ENCODE results near the gene ZNF335.

Gene ZNF335

DNA sequence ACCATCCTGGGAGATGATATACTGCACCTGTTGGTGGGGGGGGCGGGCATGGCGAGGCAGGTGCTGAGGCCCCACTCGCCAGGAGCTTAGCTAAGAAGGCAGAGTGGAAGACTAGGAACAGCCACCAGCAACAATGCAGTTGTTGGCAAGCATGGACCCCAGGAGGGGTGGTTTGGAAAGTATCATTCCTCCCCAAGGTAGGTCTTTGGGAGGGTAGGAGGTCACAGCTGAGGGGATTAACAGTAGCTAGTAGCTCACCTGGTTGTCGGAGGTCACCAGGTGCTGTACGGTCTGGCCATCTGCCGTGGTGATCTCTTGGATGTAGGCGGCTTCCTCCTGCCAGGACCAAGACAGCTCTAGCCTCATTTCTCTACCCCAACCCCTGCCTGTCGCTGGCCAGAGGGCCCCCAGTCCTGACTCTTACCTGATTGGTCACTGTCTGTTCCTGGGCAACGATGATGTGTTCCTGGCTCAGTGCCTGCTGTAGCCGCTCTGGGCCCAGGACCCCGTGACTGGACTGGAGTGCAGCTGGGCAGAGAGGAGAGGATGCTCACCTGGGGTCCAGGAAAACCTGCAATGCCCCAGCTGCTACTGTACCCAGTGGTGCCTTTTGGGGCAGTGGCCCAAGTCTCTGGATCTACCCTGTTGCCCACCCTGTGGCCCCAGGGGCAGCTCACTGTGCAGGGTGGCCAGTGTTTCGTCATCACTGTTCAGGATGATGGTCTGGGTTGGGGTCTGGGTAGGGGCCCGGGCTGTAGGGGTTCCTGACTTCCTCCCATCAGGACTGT, 22.3 kb downstream of the ZNF335 start:
- no peak for DNase-seq

DNA sequence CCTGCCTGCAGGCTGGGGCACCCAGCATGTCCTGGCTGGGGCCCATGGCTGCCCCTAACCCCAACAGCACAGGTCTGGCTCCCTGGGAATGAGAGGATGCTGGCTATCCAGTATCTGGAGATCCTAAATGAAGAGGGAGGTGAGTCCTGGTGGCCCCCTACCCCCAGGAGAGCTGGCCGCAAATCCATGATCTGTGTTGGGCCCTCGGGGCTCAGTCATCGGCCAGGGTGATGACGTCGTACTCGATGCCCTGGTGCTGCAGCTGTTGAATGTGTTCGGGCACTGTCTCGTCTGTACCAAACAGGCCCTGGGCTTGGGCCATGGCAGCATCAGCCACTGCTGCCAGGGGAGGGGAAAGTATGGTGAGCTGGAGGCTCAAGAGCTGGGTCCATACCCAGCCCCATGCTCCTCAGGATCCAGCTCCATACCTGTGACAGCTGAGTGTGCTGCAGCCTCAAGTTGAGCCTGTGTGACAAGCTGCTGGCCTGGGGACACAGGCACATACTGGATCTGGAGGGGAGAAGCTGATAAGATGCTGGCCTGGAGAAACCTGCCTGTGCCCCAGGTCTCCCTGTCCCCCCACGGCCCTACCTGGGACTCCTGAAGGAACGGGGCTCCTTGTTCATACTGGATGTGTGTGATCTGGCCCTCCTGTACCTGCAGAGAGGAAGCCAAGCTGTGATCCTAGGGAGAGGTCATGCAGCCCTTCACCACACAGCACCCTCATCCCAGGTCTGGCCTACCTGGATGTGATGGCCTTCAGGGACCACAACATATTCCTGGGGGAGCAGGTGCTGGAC, 23.1 kb downstream of the ZNF335 start:
- no peak for DNase-seq

DNA sequence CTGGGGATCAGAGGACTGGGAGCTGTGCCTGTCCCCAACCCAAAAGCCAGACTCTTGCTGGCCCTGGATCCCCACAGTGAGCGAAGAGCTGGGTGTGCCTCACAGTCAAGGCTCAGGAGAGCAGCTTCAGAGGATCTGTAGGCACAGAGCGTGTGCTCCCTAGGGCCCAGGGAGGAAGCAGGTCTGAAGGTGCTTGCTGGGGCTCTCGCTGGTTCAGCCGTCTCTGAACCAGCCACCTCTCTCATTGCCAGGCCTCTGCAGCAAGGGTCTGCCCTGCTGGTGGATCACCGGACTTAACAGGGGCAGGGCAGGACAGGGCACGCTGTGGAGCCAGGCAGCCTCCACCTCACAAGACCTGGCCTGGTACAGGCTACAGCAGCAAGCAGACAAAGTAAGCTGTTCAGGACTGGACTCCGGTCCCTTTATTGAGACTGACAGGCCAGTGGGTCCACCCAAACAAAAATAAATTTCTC, 23.7 kb downstream of the ZNF335 start:
- DNase-seq, result no peak

DNA sequence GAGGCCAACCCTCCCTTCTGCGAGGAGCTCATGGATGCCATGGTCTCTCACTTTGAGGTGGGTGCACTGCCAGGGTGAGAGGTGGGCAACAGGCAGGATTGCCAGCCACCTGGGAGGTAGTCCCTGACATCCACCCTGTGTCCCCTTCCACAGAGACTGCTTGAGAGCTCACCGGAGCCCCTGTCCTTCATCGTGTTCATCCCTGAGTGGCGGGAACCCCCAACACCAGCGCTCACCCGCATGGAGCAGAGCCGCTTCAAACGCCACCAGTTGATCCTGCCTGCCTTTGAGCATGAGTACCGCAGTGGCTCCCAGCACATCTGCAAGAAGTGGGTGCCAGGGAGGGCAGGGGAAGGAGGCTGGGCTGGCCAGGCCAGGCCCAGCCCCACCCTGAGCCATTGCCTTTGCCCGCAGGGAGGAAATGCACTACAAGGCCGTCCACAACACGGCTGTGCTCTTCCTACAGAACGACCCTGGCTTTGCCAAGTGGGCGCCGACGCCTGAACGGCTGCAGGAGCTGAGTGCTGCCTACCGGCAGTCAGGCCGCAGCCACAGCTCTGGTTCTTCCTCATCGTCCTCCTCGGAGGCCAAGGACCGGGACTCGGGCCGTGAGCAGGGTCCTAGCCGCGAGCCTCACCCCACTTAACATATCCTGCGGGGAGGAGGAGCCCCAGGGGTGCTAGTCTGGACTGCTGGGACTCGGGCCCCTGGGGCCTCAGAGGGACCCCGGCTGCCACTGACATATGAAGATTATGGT, 24.7 kb downstream of the ZNF335 start:
- DNase-seq, result no peak

DNA sequence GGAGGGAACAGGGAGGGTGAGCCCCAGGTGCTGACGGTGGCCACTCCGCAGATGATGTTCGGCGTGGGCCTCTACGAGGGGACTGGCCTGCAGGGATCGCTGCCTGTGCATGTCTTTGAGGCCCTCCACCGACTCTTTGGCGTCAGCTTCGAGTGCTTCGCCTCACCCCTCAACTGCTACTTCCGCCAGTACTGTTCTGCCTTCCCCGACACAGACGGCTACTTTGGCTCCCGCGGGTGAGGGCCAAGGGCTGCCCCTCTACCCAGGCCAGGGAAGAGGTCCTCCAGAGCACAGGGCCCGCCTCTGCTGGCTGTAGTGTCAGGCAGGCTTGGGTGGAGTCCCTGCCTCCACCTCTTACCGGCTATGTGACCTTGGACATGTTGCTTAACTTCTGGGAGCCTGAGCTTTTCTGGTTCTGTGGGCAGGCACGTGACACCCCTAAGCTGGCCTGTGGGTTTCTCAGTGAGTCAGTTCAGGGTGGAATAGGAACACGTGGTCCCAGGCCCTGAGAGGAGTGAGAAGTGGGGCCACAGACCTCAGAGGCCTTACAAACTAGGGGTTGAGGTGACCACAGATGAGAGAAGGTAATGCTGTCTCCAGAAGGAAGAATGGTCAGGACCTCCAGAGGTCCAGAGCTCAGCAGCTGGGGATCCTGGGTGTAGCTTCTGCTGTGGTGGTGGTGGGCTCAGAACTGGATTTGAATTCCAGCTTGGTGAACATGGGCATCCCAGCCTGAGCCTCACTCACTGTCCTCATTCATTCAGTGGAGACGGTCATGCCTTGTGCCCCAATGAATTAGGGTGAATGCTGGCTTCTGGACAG, 25.6 kb downstream of the ZNF335 start:
- DNase-seq, result no peak

DNA sequence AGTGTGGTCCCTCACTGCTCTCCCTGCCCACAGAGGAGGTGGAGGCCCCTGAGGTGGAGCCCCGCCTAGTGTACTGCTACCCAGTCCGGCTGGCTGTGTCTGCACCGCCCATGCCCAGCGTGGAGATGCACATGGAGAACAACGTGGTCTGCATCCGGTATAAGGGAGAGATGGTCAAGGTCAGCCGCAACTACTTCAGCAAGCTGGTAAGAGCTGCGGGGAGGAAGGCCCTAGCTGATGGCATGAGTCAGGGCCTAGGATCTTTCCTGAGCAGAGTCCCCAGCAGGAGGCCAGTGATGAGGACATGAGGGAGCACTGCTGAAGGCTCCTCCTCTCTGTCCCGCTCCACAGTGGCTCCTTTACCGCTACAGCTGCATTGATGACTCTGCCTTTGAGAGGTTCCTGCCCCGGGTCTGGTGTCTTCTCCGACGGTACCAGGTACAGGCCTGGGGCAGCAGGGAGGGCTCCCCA, 26.3 kb downstream of the ZNF335 start:
- DNase-seq, result no peak

DNA sequence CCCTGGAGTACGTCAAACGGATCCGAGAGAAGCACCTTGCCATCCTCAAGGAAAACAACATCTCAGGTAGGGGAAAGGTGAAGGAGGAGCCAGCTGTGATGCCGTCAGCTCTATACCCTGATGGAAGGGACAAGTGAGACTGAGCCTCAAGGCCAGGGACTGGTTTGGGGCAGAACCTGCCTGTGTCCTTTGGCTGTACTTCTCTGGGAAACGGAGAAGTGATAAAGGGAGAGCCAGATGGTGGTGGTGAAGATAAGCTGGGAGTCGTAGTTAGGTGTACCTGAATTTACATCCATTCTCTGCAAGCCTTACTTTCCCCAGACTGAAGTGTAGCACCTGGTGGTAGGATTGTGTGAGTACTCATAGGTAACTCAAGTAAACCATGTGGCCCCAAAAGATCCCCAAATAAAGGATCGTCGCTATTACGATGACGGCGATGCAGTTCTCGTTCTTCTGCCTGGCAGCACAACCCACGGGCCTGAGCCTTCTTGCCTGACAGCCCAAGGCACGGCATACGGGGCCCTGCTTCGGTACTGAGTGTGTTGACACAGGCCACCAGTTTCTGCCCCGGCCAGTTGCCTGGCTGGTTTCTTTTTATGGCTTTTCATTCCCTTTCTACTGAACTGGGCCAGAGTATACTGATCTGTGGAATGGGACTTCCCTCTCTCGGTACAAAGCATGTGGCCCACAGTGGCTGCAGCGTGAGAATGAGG, 26.9 kb downstream of the ZNF335 start:
- no peak for DNase-seq

DNA sequence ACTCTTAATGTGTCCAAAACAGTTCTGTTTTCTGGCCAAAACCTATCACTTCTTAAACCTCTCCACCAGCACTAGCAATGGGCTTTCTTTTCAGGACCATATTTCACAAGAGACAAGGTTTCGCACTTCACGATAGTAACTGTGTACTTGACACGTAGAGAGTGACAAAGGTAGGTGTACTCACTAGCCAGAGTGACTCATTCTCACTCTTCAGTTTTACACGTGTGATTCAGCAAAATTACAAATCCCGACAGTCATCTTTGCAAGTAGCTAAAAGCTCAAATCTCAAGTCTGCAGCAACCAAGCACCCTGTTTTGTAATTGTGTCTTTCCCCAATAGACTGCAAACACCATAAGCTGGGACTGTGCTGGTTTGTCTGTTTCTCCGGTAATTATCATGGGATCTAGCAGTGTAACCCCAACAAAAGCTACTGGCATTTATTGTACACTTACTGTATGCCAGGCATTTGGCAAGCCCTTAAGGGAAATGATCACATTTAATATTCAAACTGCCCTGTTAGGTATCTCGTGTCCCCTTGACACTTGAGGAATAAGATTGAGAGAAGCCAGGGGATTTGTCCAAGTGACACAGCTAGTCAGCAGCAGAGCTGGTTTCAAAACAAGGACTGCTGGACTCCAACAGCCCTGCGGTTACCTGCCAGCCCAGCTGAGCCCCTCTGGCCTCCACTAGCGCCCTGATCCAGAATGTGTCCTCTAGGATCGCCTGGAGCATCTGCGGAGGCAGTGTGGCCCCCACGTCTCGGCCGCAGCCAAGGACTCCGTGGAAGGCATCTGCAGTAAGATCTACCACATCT, 27.6 kb downstream of the ZNF335 start:
- DNase-seq, result no peak

DNA sequence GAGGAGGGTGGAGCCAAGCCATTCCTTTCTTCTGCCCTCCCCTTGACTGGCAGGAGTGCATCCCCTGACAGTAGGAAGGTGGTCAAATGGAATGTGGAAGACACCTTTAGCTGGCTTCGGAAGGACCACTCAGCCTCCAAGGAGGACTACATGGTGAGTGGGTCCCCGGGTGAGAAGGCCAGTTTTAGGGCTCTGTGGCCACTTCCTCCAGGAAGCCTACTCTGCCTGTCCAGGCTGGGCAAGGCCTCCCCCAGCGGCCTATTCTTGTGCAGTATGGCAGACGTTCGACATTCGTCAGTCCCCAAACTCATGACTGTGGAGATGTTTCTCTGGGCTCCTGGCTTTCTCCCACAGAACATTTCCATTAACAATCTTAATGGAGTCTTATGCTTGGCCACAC, 28.4 kb downstream of the ZNF335 start:
- no peak for DNase-seq

DNA sequence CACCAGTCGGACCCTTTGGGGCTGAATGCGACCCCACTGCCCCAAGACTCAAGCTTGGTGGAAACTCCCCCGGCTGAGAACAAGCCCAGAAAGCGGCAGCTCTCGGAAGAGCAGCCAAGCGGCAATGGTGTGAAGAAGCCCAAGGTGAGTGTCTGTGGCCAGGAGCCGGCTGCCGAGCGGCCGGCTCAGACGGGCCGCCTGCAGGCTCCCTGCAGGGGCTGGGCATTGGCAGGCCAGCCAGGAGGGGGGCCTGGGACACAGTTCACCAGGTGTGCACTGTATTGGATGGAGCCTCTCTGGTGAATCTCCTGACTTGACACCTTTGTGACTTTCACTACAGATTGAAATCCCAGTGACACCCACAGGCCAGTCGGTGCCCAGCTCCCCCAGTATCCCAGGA, 31.5 kb downstream of the ZNF335 start:
- DNase-seq, result no peak

DNA sequence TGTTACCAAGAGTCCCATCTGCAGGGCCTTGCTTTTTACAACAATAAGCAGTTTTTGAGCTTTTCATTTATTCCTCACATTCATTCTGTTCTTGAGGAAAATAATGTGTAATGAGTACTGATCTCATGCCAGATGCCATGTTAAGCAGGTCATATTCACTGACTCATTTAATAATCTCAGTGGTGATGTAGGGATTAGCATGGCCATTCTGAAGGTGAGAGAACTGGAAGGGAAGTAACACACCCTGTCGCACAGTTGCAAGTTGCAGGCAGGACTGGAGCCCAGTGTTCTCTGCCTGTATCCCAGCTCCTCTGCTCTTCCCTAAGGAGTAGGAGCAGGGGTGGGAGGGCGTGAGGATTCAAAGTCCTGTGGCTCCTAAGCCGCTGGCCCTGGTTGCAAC, 31.9 kb downstream of the ZNF335 start:
- DNase-seq, result no peak

DNA sequence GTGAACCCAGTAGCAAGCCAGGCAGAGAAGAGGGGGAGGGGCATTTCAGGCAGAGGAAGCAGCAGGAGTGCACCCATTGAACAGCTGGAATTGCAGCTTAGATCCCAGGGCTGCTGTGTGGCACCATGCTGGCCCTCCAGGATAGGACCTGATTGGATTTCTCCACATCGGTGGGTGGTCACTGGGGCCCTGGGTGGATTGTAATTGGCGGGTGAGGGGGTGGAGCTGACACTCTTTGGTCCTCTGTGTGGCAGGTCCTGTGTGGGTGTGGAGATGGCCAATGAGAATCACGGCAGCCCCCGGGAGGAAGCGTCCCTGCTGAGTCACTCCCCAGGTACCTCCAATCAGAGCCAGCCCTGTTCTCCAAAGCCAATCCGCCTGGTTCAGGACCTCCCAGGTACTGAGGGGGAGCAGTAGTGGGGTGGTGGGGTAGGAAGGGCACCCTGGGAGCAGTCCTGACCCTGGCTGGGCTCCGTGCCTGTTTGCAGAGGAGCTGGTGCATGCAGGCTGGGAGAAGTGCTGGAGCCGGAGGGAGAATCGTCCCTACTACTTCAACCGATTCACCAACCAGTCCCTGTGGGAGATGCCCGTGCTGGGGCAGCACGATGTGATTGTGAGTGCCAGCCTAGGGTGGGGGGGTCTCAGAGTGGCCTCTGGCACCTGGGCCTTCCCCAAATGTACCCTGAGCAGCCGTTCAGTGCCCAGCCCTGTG, 33.1 kb downstream of the ZNF335 start:
- no peak for DNase-seq

DNA sequence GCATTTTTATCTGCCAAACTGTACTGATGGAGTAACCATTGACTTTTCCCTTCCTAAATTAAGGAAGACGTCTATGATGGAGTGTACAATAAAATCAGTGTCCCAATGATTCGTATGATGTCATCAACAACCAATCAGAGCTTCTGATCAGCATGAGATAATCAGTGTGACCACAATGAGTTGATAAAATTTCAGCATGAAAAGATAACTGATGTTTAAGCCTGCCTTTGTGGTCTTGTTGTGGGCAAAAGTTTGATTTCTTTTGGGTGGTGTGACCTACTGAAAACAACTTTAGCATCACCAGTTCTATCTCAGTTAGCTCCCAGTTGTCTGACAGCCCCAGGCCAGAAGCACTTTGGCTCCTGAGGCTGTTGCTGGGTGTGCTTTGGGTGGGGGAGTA, 34.2 kb downstream of the ZNF335 start:
- no peak for DNase-seq

DNA sequence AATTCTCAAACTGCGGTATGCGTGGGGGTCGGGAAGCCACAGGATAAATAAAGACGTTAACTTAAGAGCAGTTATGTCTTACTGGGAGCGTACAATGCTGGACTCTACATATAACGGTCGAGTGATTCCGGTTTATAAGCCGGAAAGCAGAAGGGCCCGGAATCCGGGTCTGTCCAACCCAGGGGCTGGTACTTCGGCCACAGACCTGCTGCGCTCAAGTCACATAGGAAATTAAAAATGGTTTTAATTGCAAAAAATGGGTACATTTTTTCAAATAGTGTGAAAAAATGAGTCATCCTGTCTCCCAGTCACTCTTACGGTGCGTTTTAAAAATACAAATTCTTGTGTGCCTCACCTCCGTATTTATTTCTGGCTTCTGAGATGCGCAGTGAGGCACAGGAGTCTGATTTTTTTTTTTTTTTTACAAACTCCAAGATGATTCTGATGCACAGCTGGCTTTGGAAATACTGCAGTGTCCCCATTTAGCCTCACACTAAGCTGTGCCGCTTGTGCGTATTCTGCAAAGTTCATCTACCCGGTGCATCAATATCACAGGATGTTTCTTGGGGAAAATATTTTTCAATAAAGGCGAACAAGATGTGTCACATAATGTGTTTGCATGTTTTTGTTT, 36.5 kb downstream of the ZNF335 start:
- no peak for DNase-seq

DNA sequence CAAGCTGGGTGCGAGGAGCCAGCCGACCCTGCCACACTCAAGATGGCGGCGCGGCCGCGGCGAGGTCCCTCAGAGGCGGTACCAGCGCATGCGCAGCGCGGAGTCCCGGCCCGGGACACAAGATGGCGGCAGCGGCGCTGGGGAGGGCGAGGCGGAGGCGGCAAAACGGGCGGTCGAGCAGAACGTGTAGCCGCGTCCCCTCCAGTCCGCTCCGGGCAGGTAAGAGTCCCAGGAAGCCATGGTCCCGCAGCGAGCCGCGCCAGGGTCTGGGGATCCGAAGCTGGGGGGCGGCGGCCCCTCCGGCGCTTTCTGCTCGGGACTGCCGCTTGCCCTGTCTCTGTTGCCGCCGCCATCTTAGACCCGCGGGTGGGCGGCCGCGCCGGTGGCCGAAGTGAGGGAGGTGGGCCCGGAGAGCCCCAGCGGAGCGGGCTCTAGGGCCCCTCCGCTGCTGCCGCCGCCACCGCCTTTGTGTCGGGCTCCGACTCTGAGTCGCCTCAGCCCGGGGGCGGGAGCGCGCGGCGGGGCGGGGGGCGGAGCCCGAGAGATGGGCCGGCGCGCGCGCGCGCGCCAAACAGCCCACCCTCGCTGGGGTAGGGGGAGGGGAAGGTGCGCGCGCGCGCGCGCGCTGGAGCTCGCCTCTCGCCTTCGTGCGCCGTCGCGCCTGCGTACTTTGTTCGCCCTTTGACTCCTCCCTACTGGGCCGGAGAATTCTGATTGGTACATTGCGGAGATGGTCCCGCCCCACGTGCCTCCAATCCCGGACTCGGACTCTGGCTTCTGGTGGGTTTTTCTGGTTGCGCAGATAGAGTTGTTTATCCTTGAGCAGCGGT, 37.2 kb downstream of the ZNF335 start, which contains the start of gene PCIF1:
TSS of gene PCIF1 (plus strand) at position 98 of the 830 bp plus-strand sequence. CDS start 4,317 bp downstream, outside the sequence.
- DNase-seq, result peak; percentile 92

DNA sequence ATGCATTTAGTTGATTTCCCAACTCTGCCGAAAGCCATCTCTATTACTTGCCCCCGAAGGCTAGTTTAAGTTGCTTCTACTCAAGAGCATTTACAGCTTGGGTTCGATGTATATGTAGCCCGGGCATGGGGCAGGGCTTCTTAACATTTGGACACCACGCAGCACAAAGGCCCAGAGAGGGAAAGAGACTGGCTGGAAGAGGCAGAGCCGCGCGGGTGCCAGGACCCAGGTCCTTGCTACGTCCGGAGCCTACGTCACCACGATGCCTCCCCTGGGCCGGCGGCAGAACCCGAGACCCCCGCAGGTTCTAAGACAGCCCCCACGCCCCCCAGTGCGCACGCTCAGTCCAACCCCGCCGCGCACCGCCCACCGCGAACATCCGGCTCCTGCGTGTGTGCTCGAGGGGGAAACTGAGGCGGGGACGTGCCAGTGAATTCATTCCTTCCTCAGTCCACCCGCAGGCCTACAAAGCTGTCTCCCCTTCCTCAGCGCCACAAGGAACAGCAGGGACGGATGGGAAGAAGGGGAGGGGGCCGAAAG, 37.9 kb downstream of the ZNF335 start:
- no peak for DNase-seq

DNA sequence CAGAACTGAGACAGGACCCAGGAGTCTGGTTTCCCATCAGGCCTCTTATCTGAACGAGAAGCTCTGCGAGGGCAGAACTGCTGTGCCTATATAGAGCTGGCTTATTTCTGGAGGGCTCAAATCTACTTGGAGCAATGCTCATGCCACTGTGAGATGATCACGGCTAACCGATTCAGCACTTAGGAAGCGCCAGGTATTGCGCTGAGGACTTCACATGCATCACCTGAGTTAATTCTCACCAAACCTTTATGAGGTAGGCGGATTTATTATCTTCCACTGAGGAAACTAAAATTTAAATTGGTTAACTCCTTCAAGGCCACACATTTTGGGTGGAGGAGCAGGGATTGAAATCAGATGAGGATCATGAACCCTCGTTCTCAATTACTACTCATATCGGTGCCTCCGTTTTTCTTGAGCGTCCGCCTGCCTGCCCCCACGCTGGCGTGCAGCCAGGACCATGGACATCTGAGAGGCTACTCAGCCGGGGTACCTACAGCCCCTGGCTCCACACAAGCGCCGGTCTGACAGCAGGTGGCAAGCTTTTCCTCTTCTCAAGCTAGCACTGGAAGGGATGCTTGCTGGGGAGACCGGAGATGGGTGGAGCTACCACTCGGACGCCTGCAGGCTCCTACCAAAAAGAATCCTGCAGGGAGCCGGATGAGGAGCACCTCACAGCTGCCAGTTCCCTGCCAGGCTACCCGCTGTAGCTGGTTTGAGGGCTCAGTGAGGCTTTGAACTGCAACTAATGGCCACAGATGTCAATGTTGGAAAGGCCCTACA, 38.5 kb downstream of the ZNF335 start:
- peak; percentile 88 for DNase-seq
